GM23248 (cell line): ENCODE results near the gene PTPRH. TPM values are rescaled to one million over a fixed set of nuclear protein-coding genes. Genes with fewer than 3 reads are reported as not detected.
A peak's percentile ranks its signal among the peaks of the same experiment; 100 is the strongest.
"Not testable (repeated sequence)": the region's sequence is repeated elsewhere in the genome, so short reads cannot be mapped to it uniquely, and the experiment has no call there.

Source experiments
- DNase-seq: peaks from one replicate; pipeline ENCODE4 v3.0.0-alpha.2; 2015
- H2AFZ ChIP-seq: fragments of 200-600 bp; sonication (generic); 2 replicates; pipeline ENCODE4 v1.6.1; 2016; ENCODE audit warnings: antibody characterized with exemption
- H3F3A ChIP-seq: fragments of 200-600 bp; sonication (generic); 2 replicates; pipeline ENCODE4 v1.6.1; 2016; ENCODE audit warnings: mild to moderate bottlenecking, antibody characterized with exemption, mixed run types; ENCODE audit not compliant: insufficient read depth
- H3K27ac ChIP-seq: fragments of 200-600 bp; sonication (generic); 2 replicates; pipeline ENCODE4 v1.5.1; 2016; ENCODE audit warnings: mild to moderate bottlenecking
- H3K27me3 ChIP-seq: fragments of 200-600 bp; sonication (generic); replicated peaks from 2 replicates; pipeline ENCODE4 v1.6.1; 2016; ENCODE audit warnings: mild to moderate bottlenecking; ENCODE audit not compliant: insufficient read depth
- H3K36me3 ChIP-seq: fragments of 200-600 bp; sonication (generic); 2 replicates; pipeline ENCODE4 v1.6.1; 2016; ENCODE audit warnings: low read depth, mild to moderate bottlenecking
- H3K4me1 ChIP-seq: fragments of 200-600 bp; sonication (generic); 2 replicates; pipeline ENCODE4 v1.6.1; 2016; ENCODE audit warnings: mild to moderate bottlenecking; ENCODE audit not compliant: insufficient read depth
- H3K4me2 ChIP-seq: fragments of 200-600 bp; sonication (generic); one replicate; pipeline ENCODE4 v1.6.1; 2016; ENCODE audit warnings: mild to moderate bottlenecking; ENCODE audit not compliant: unreplicated experiment
- H3K4me3 ChIP-seq: fragments of 200-600 bp; sonication (generic); 2 replicates; pipeline ENCODE4 v1.5.1; 2016; ENCODE audit warnings: mild to moderate bottlenecking
- H3K79me2 ChIP-seq: fragments of 200-600 bp; sonication (generic); 2 replicates; pipeline ENCODE4 v1.6.1; 2016; ENCODE audit warnings: mild to moderate bottlenecking; ENCODE audit not compliant: insufficient read depth
- H3K9ac ChIP-seq: fragments of 200-600 bp; sonication (generic); 2 replicates; pipeline ENCODE4 v1.6.1; 2016; ENCODE audit warnings: mild to moderate bottlenecking
- H3K9me2 ChIP-seq: fragments of 200-600 bp; sonication (generic); 2 replicates; pipeline ENCODE4 v1.6.1; 2016; ENCODE audit warnings: mixed run types, mild to moderate bottlenecking, moderate library complexity; ENCODE audit not compliant: insufficient read depth
- H3K9me3 ChIP-seq: fragments of 200-600 bp; sonication (generic); one replicate; pipeline ENCODE4 v1.6.1; 2017; ENCODE audit warnings: low read depth
- H4K20me1 ChIP-seq: fragments of 200-600 bp; sonication (generic); 2 replicates; pipeline ENCODE4 v1.6.0; 2016; ENCODE audit not compliant: insufficient read depth
- EZH2 ChIP-seq: fragments of 200-600 bp; sonication (generic); IDR thresholded peaks from 2 replicates; pipeline ENCODE4 v1.6.1; 2018; ENCODE audit warnings: antibody characterized with exemption, mild to moderate bottlenecking; ENCODE audit not compliant: insufficient read depth, poor library complexity, severe bottlenecking
- EZH2phosphoT487 ChIP-seq: fragments of 200-600 bp; sonication (generic); IDR thresholded peaks from 2 replicates; pipeline ENCODE4 v1.6.1; 2018; ENCODE audit warnings: antibody characterized with exemption, moderate library complexity, mild to moderate bottlenecking, low read depth; ENCODE audit not compliant: insufficient read depth
- WGBS, 2 experiments: methylation state at CpG; one replicate each; pipeline ENCODE4 v1.1.6; 2015 to 2017; ENCODE audit warnings: low lambda C conversion rate in 2 of 2, low coverage in 1 of 2; ENCODE audit errors: missing lambda C conversion rate in 2 of 2; 5-methylcytosine and 5-hydroxymethylcytosine counted together
- in situ Hi-C: fragments of 300-500 bp; cut with MboI; formaldehyde crosslinking; loops from 2 replicates; pipeline ENCODE4 v1.15.0; 2020
- polyA plus RNA-seq: library from polyadenylated mRNA; unstranded; fragments of >200 nt; fragmentation: Nextera tagmentation; extraction: Ambion mirVana; gene quantifications from 2 replicates; pipeline ENCODE4 v1.2.1, GENCODE V29; 2016
- total RNA-seq: library from RNA; depleted of rRNA; stranded (reverse); fragments of >200 nt; shearing (Covaris generic); gene quantifications from 2 replicates; pipeline ENCODE4 v1.2.3, GENCODE V29; 2014

PTPRH gene
- total and polyA plus RNA-seq, 2 experiments from 2014 or later: 0.28 to 0.43 TPM

DNA sequence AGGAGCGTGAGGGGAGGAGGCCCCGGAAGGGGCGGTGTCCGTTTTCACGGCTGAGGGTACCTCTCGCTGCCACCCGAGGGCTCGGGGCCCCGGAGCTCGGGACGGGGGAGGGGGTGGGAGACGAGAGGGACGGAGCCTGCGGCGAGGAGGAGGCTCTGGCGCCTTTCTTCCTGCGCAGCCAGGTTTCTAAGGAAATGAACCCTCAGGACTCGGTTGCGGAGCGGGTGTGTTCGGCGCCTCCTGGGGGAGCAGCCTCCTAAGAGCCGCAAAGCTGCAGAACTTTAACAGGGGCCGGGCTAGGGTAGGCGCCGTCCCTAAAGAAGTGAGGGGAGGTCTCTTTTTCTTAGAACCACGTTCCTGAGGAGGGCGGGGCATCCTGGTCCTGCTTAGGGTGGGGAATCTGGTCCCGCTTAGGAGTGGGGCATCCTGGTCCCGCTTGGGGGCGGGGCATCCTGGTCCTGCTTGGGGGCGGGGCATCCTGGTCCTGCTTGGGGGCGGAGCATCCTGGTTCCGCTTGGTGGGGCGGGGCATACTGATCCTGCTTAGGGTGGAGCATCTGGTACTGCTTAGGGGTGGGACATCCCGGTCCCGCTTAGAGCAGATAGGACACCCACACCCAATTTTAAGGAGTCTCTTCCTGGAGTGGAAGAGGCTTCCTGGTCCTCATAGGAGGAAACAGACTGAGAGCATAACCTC is 35.4 kb downstream of the PTPRH start:
- DNase-seq: peak; percentile 90
- Histone ChIP-seq H3K27me3 (peaks cover 13% of the 10 kb centered on the region), H3F3A (peaks cover 9% of the 10 kb centered on the region), H3K9ac (peak overlapping the region; percentile 63), H4K20me1 (no peaks in the 10 kb centered on the region), H2AFZ (peak overlapping the region; percentile 89), H3K27ac (no peak overlapping the region), H3K4me2 (peak overlapping the region; percentile 61), H3K9me2 (no peaks in the 10 kb centered on the region), H3K36me3 (no peaks in the 10 kb centered on the region), H3K79me2 (no peaks in the 10 kb centered on the region), H3K4me3 (peak overlapping the region; percentile 71), H3K9me3 (no peaks in the 10 kb centered on the region), H3K4me1 (peaks cover 9% of the 10 kb centered on the region)
- in situ Hi-C loops: no loop called here
- no peak for TF ChIP-seq EZH2
- TF ChIP-seq EZH2phosphoT487: no peak
- 0 to 3% methylated on average over 10 to 37 of the region's 37 CpGs for WGBS, 2 experiments

DNA sequence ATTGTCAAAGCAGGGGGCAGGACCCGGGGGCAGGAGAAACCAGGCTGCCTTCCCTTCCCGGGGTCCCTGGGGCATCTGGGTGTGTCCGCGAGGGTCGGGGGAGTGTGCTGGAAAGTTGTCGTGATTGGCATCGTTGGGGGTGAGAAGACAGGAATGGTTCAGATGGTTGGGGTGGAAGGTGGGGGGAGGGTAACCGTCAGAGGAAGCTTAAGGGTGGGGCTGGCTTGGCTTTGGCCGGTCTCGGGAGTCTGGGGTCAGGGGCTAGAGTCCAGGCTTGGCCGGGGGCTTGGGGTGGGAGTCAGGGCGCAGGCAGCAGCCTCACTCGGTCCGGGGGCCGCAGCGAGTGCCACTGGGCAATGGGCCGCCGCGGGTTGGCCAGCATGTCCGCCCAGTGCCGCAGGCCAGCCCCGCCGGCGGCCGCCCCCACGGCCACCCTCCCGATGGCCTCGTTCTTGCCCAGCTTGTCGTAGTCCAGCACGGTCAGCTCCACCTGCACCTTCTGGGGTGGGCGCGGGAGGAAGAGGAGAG is 36.1 kb downstream of the PTPRH start:
- Histone ChIP-seq H3K4me2 (peak overlapping the region; percentile 61), H3K4me1 (peaks cover 9% of the 10 kb centered on the region), H3F3A (peaks cover 9% of the 10 kb centered on the region), H3K27ac (peak overlapping the region; percentile 37), H2AFZ (peak overlapping the region; percentile 89), H4K20me1 (no peaks in the 10 kb centered on the region), H3K9ac (peak overlapping the region; percentile 63), H3K4me3 (peak overlapping the region; percentile 71), H3K9me2 (no peaks in the 10 kb centered on the region), H3K79me2 (no peaks in the 10 kb centered on the region), H3K9me3 (no peaks in the 10 kb centered on the region), H3K36me3 (no peaks in the 10 kb centered on the region), H3K27me3 (peaks cover 13% of the 10 kb centered on the region)
- 1 to 12% methylated on average over 5 to 18 of the region's 32 CpGs for WGBS, 2 experiments
- peak; percentile 34 for DNase-seq
- in situ Hi-C loops: no loop called here
- TF ChIP-seq EZH2 (no peak), EZH2phosphoT487 (no peak)

DNA sequence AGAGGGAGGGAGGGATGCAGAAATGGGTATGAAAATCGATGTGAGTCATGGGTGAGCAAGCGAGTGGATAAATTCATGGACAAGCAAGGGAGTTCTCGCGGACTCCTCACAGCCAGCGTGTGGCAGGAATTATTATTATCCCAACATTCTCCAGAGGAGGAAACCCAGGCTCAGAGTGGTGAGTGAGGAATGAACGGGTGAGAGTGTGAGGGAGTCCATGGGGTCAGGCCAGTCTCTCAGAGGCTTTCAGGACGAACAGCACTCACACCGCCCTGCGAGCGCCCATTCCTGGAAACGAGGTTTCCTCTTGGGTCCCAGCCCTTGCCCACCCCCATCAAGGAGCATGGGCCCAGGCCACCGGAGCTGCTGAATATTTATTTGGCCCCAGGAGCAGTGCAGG is 36.6 kb downstream of the PTPRH start:
- peak overlapping the region; percentile 71 for H3K4me3 ChIP-seq
- H3K79me2 ChIP-seq: no peaks in the 10 kb centered on the region
- peak overlapping the region; percentile 63 for H3K9ac ChIP-seq
- no peaks in the 10 kb centered on the region for H3K9me2 ChIP-seq
- H3K27ac ChIP-seq: peak overlapping the region; percentile 37
- WGBS, 2 experiments: 13 to 18% methylated on average over 12 of the region's 12 CpGs
- no peak for TF ChIP-seq EZH2phosphoT487
- in situ Hi-C loops: no loop called here
- peak overlapping the region; percentile 61 for H3K4me2 ChIP-seq
- no peaks in the 10 kb centered on the region for H3K36me3 ChIP-seq
- H3F3A ChIP-seq: peaks cover 9% of the 10 kb centered on the region
- H2AFZ ChIP-seq: peak overlapping the region; percentile 89
- no peaks in the 10 kb centered on the region for H4K20me1 ChIP-seq
- H3K4me1 ChIP-seq: peaks cover 9% of the 10 kb centered on the region
- peak; percentile 86 for DNase-seq
- H3K27me3 ChIP-seq: peaks cover 13% of the 10 kb centered on the region
- no peaks in the 10 kb centered on the region for H3K9me3 ChIP-seq

DNA sequence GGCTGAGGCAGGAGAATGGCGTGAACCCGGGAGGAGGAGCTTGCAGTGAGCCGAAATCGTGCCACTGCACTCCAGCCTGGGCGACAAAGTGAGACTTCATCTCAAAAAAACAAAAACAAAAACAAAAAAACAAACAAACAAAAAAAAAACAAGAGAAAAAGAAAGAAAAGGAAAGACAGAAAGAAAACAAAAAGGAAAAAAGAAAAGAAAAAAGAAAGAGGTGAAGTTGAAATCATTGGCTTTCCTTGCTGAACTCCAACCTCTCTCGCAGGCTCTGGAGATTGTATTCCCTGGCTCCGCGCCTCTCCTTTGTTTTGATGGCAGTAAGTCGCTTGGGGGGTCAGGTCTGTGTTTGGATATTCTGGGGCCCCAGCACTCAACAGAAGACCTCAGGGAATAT is 37.0 kb downstream of the PTPRH start:
- peak overlapping the region; percentile 89 for H2AFZ ChIP-seq
- peak overlapping the region; percentile 61 for H3K4me2 ChIP-seq
- H4K20me1 ChIP-seq, H3K4me1 ChIP-seq, H3F3A ChIP-seq, in situ Hi-C loops, DNase-seq, H3K9me2 ChIP-seq, H3K79me2 ChIP-seq, H3K36me3 ChIP-seq, H3K9me3 ChIP-seq: not testable (repeated sequence)
- H3K9ac ChIP-seq: 0 out of 2 replicates have a peak overlapping the region, but pooled peaks have one; percentile 63
- H3K4me3 ChIP-seq: peak overlapping the region; percentile 71; the same call in 1 of the 2 replicates
- peak overlapping the region; percentile 37 for H3K27ac ChIP-seq
- WGBS, 2 experiments: 29 to 36% methylated on average over 8 to 9 of the region's 9 CpGs
- peaks cover 13% of the 10 kb centered on the region for H3K27me3 ChIP-seq
